Adrenal gland (tissue), 5 donors: ENCODE results near the gene TMEM169.

Experiments used
- POLR2A ChIP-seq, 2 donors: fragments of 450-650 bp; IDR thresholded peaks; one replicate each; pipeline ENCODE4 v1.6.1; 2017; ENCODE audit warnings: antibody characterized with exemption in 2 of 2, mild to moderate bottlenecking in 2 of 2, moderate library complexity in 1 of 2
- TF ChIP-seq, protein P1 (sequence below), 6 experiments: fragments of 450-650 bp in 4 of 6; fragments of 200-600 bp in 2 of 6; sonication (generic) in 1 of 6; IDR thresholded peaks; 1 replicate in 5 of 6; 2 replicates in 1 of 6; pipeline versions ENCODE4 v1.5.1 to v1.8.0; 2016 to 2021; ENCODE audit warnings: antibody characterized with exemption in 6 of 6, mild to moderate bottlenecking in 2 of 6, moderate library complexity in 1 of 6
- donor health status: DM: no; HTN: no; CAD: no.

DNA sequence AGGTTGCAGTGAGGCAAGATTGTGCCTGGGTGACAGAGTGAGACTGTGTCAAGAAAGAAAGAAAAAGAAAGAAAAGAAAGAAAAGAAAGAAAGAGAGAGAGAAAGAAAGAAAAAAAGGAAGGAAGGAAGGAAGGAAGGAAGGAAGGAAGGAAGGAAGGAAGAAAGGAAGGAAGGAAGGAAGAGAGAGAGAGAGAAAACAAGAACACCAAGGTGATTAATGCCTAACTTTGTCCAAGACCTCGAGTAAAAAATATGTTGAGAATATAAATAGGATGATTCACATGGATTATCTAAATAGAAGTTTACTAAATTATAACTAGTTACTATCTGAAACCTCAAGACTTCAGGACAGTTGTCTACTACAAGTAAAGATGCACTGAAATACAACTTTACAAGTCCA lies 7.3 kb upstream of the TMEM169 start:
- no peak for TF ChIP-seq POLR2A (IDR thresholded peaks at IDR 0.05)
- TF ChIP-seq, protein P1, sequence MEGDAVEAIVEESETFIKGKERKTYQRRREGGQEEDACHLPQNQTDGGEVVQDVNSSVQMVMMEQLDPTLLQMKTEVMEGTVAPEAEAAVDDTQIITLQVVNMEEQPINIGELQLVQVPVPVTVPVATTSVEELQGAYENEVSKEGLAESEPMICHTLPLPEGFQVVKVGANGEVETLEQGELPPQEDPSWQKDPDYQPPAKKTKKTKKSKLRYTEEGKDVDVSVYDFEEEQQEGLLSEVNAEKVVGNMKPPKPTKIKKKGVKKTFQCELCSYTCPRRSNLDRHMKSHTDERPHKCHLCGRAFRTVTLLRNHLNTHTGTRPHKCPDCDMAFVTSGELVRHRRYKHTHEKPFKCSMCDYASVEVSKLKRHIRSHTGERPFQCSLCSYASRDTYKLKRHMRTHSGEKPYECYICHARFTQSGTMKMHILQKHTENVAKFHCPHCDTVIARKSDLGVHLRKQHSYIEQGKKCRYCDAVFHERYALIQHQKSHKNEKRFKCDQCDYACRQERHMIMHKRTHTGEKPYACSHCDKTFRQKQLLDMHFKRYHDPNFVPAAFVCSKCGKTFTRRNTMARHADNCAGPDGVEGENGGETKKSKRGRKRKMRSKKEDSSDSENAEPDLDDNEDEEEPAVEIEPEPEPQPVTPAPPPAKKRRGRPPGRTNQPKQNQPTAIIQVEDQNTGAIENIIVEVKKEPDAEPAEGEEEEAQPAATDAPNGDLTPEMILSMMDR (IDR thresholded peaks at IDR 0.05): no peak
